Mesenchymal stem cell (in vitro differentiated cells and primary cell): ENCODE data around the gene HPS5.
"Not testable (repeated sequence)": the region's sequence is repeated elsewhere in the genome, so short reads cannot be mapped to it uniquely, and the experiment has no call there.

Experiments used
- DNase-seq: peaks from one replicate; pipeline ENCODE4 v3.0.0-alpha.2; 2013
- H2AFZ ChIP-seq: one replicate; pipeline ENCODE4 v1.6.1; 2013; ENCODE audit warnings: low read depth, mild to moderate bottlenecking, control low read depth, inconsistent platforms, low read length, moderate library complexity
- H2AK5ac ChIP-seq: 2 replicates; pipeline ENCODE4 v1.6.1; 2013; ENCODE audit warnings: low read length, moderate library complexity, mild to moderate bottlenecking, inconsistent platforms; ENCODE audit not compliant: severe bottlenecking
- H2BK120ac ChIP-seq: one replicate; pipeline ENCODE4 v1.6.1; 2013; ENCODE audit warnings: low read depth, mild to moderate bottlenecking, inconsistent platforms, low read length, moderate library complexity
- H2BK12ac ChIP-seq, 2 experiments: one replicate each; pipeline ENCODE4 v1.6.1; 2013; ENCODE audit warnings: inconsistent platforms in 2 of 2, low read length in 2 of 2, mild to moderate bottlenecking in 2 of 2, moderate library complexity in 2 of 2, control low read depth in 1 of 2
- H2BK15ac ChIP-seq: one replicate; pipeline ENCODE4 v1.6.1; 2013; ENCODE audit warnings: mild to moderate bottlenecking, low read depth, inconsistent platforms; ENCODE audit not compliant: poor library complexity, severe bottlenecking
- H2BK5ac ChIP-seq: 2 replicates; pipeline ENCODE4 v1.6.1; 2013; ENCODE audit warnings: low read depth, mild to moderate bottlenecking, low read length, control low read depth, inconsistent platforms; ENCODE audit not compliant: poor library complexity, severe bottlenecking
- H3K14ac ChIP-seq, 2 experiments: one replicate each; pipeline ENCODE4 v1.6.1; 2013; ENCODE audit warnings: inconsistent platforms in 2 of 2, low read length in 2 of 2, control low read depth in 1 of 2, mild to moderate bottlenecking in 1 of 2, moderate library complexity in 1 of 2
- H3K18ac ChIP-seq, 2 experiments: one replicate each; pipeline ENCODE4 v1.6.1; 2013; ENCODE audit warnings: inconsistent platforms in 2 of 2, low read length in 2 of 2, control low read depth in 1 of 2, low read depth in 1 of 2, mild to moderate bottlenecking in 1 of 2
- H3K23ac ChIP-seq, 2 experiments: one replicate each; pipeline ENCODE4 v1.6.1; 2013; ENCODE audit warnings: inconsistent platforms in 2 of 2, low read length in 2 of 2, mild to moderate bottlenecking in 2 of 2, moderate library complexity in 2 of 2, control low read depth in 1 of 2
- H3K27ac ChIP-seq: 2 replicates; pipeline ENCODE4 v1.5.1; 2013; ENCODE audit warnings: mild to moderate bottlenecking, moderate library complexity, low read length, control low read depth, inconsistent platforms; ENCODE audit not compliant: poor library complexity, severe bottlenecking
- H3K27me3 ChIP-seq, 2 experiments: 2 replicates each; pipeline versions ENCODE4 v1.6.1 to v1.7.0; 2013; ENCODE audit warnings: low read length in 2 of 2, mild to moderate bottlenecking in 2 of 2, moderate library complexity in 2 of 2, control low read depth in 1 of 2, inconsistent platforms in 1 of 2; ENCODE audit not compliant: control insufficient read depth in 1 of 2, insufficient read depth in 1 of 2
- H3K36me3 ChIP-seq, 2 experiments: 2 replicates each; pipeline versions ENCODE4 v1.6.1 to v1.7.0; 2013; ENCODE audit warnings: low read length in 2 of 2, control low read depth in 1 of 2, inconsistent platforms in 1 of 2, low read depth in 1 of 2, mild to moderate bottlenecking in 1 of 2; ENCODE audit not compliant: insufficient read depth in 2 of 2, control insufficient read depth in 1 of 2
- H3K4ac ChIP-seq, 2 experiments: one replicate each; pipeline ENCODE4 v1.6.1; 2013; ENCODE audit warnings: inconsistent platforms in 2 of 2, low read length in 2 of 2, mild to moderate bottlenecking in 2 of 2, moderate library complexity in 2 of 2, control low read depth in 1 of 2, low read depth in 1 of 2
- H3K4me1 ChIP-seq: 2 replicates; pipeline ENCODE4 v1.6.1; 2013; ENCODE audit warnings: low read depth, low read length, control low read depth; ENCODE audit not compliant: control insufficient read depth, insufficient read depth
- H3K4me2 ChIP-seq: 2 replicates; pipeline ENCODE4 v1.6.1; 2013; ENCODE audit warnings: low read length, mild to moderate bottlenecking, inconsistent platforms; ENCODE audit not compliant: poor library complexity, severe bottlenecking
- H3K4me3 ChIP-seq, 2 experiments: 2 replicates each; pipeline versions ENCODE4 v1.5.1 to v1.7.0; 2013; ENCODE audit warnings: low read length in 2 of 2, mild to moderate bottlenecking in 2 of 2, control low read depth in 1 of 2, low read depth in 1 of 2; ENCODE audit not compliant: insufficient read depth in 1 of 2
- H3K79me1 ChIP-seq: replicated peaks from 2 replicates; pipeline ENCODE4 v1.6.1; 2013; ENCODE audit warnings: mild to moderate bottlenecking, control low read depth, low read length, inconsistent platforms; ENCODE audit not compliant: poor library complexity, severe bottlenecking
- H3K9ac ChIP-seq: 2 replicates; pipeline ENCODE4 v1.7.0; 2013; ENCODE audit warnings: mild to moderate bottlenecking, low read length, moderate library complexity
- H3K9me3 ChIP-seq: 2 replicates; pipeline ENCODE4 v1.7.0; 2013; ENCODE audit warnings: mild to moderate bottlenecking, low read length; ENCODE audit not compliant: control insufficient read depth
- H4K8ac ChIP-seq: one replicate; pipeline ENCODE4 v1.6.1; 2013; ENCODE audit warnings: inconsistent platforms, mild to moderate bottlenecking, low read length, moderate library complexity
- H4K91ac ChIP-seq: one replicate; pipeline ENCODE4 v1.6.1; 2013; ENCODE audit warnings: mild to moderate bottlenecking, low read length, inconsistent platforms
- WGBS: methylation state at CpG from one replicate; pipeline ENCODE4 v1.1.7; 2013; ENCODE audit warnings: mixed read lengths; 5-methylcytosine and 5-hydroxymethylcytosine counted together

HPS5 gene

GRCh38 chr11:18324381-18324780 is 2.4 kb upstream of the HPS5 start:
- no peak overlapping the region for H2AFZ ChIP-seq
- no peak overlapping the region for H2AK5ac ChIP-seq
- no peak overlapping the region for H2BK12ac ChIP-seq
- H3K9ac ChIP-seq = peak overlapping the region; percentile 39
- peaks cover 6% of the 10 kb centered on the region for H3K4me1 ChIP-seq
- DNase-seq = no peak
- H2BK15ac ChIP-seq = no peak overlapping the region
- 93% methylated on average over 1 of the region's 1 CpG for WGBS
- H3K23ac ChIP-seq = peak overlapping the region in 1 of 2 experiments; percentile 57
- H2BK5ac ChIP-seq = no peak overlapping the region
- H4K91ac ChIP-seq = no peak overlapping the region
- H3K9me3 ChIP-seq = no peaks in the 10 kb centered on the region
- H3K27ac ChIP-seq = no peak overlapping the region
- H3K4me2 ChIP-seq = peak overlapping the region; percentile 32
- H4K8ac ChIP-seq = no peak overlapping the region
- H3K4me3 ChIP-seq = peak overlapping the region in 1 of 2 experiments; percentile 89
- no peak overlapping the region for H3K4ac ChIP-seq
- no peak overlapping the region for H3K18ac ChIP-seq
- H2BK120ac ChIP-seq = no peak overlapping the region
- H3K14ac ChIP-seq = no peak overlapping the region
- peaks cover 7% of the 10 kb centered on the region for H3K79me1 ChIP-seq
- no peaks in the 10 kb centered on the region for H3K27me3 ChIP-seq
- peaks cover 10 to 43% of the 10 kb centered on the region in 2 experiments for H3K36me3 ChIP-seq

GRCh38 chr11:18323881-18324280 is 1.9 kb upstream of the HPS5 start:
- WGBS = 93% methylated on average over 10 of the region's 11 CpGs

GRCh38 chr11:18322818-18323570 is 1.1 kb upstream of the HPS5 start:
- Histone ChIP-seq H3K14ac (peak overlapping the region; percentile 2 to 86), H3K4me1 (peaks cover 6% of the 10 kb centered on the region), H2BK12ac (no peak overlapping the region), H2BK5ac (no peak overlapping the region), H3K18ac (peak overlapping the region in 1 of 2 experiments; percentile 54), H3K23ac (no peak overlapping the region), H4K8ac (peak overlapping the region; percentile 60), H3K4me2 (peak overlapping the region; percentile 59), H2BK120ac (peak overlapping the region; percentile 79), H3K4ac (peak overlapping the region; percentile 64 to 91), H3K9me3 (no peaks in the 10 kb centered on the region), H2AFZ (no peak overlapping the region), H2AK5ac (peak overlapping the region; percentile 96), H3K27me3 (no peaks in the 10 kb centered on the region), H3K9ac (peak overlapping the region; percentile 98), H3K27ac (peak overlapping the region; percentile 3), H3K36me3 (peaks cover 6 to 36% of the 10 kb centered on the region in 2 experiments), H3K4me3 (peak overlapping the region; percentile 76 to 89), H2BK15ac (no peak overlapping the region), H3K79me1 (peaks cover 7% of the 10 kb centered on the region), H4K91ac (peak overlapping the region; percentile 83)
- no peak for DNase-seq
- WGBS = 24% methylated on average over 11 of the region's 18 CpGs

More at GRCh38 chr11:18323881-18324280, 1.9 kb upstream of the HPS5 start:
- Histone ChIP-seq H3K4ac (peak overlapping the region in 1 of 2 experiments; percentile 37), H3K9ac (peak overlapping the region; percentile 98), H3K4me2 (peak overlapping the region; percentile 59), H3K36me3 (peaks cover 10 to 38% of the 10 kb centered on the region in 2 experiments), H3K4me3 (peak overlapping the region in 1 of 2 experiments; percentile 89)
- not testable (repeated sequence) for H2AK5ac ChIP-seq, H3K9me3 ChIP-seq, H3K23ac ChIP-seq, H3K14ac ChIP-seq, H4K8ac ChIP-seq, H3K79me1 ChIP-seq, H3K27me3 ChIP-seq, H2BK5ac ChIP-seq, DNase-seq, H3K4me1 ChIP-seq, H2BK12ac ChIP-seq, H4K91ac ChIP-seq, H2BK120ac ChIP-seq, H2BK15ac ChIP-seq, H3K27ac ChIP-seq, H2AFZ ChIP-seq, H3K18ac ChIP-seq

GRCh38 chr11:18321578-18321968 is 367 bp downstream of the HPS5 start:
- Histone ChIP-seq H3K23ac (no peak overlapping the region), H3K9me3 (no peaks in the 10 kb centered on the region), H3K36me3 (peaks cover 0 to 23% of the 10 kb centered on the region in 2 experiments), H2BK120ac (no peak overlapping the region), H3K4me2 (peak overlapping the region; percentile 80), H3K4me1 (peaks cover 6% of the 10 kb centered on the region), H3K27ac (peak overlapping the region; percentile 94), H3K14ac (no peak overlapping the region), H2BK15ac (no peak overlapping the region), H2AK5ac (no peak overlapping the region), H2BK12ac (no peak overlapping the region), H2AFZ (peak overlapping the region; percentile 73), H3K27me3 (no peaks in the 10 kb centered on the region), H3K18ac (no peak overlapping the region), H3K4me3 (peak overlapping the region; percentile 76 to 89), H3K4ac (peak overlapping the region in 1 of 2 experiments; percentile 45), H4K8ac (peak overlapping the region; percentile 66), H2BK5ac (no peak overlapping the region), H3K79me1 (peaks cover 7% of the 10 kb centered on the region), H4K91ac (no peak overlapping the region), H3K9ac (peak overlapping the region; percentile 98)
- 0% methylated on average over 2 of the region's 4 CpGs for WGBS
- DNase-seq = no peak
